Measurements from ENCODE around the gene ABCA1.

- TF ChIP-seq CTCF (IDR thresholded peaks at IDR 0.05; ENCODE audit: low read depth, low read length) (no peak), POLR2A (IDR thresholded peaks at IDR 0.05; ENCODE audit: extremely low read depth, insufficient read length) (no peak)
These were observed 42.5 kb upstream of the ABCA1 start for GRCh38 chr9:104970271-104970987.

Data from NB4 (cell line).